Astrocyte (in vitro differentiated cells and primary cell): ENCODE results near the gene LRRC8A. TPM values are rescaled to one million over a fixed set of nuclear protein-coding genes. Genes with fewer than 3 reads are reported as not detected.

ENCODE experiments used
- DNase-seq: peaks from one replicate; pipeline ENCODE4 v3.0.0-alpha.2; 2010; ENCODE audit warnings: low read depth
- FAIRE-seq: peaks from 2 replicates; lab custom pipeline; 2011; peaks lifted over from hg19 to GRCh38; lab: Jason Lieb, UNC
- H2AFZ ChIP-seq: 2 replicates; pipeline ENCODE4 v1.6.0; 2012; ENCODE audit warnings: low read depth, low read length, inconsistent platforms
- H3K27ac ChIP-seq: 2 replicates; pipeline ENCODE4 v1.5.1; 2011; ENCODE audit warnings: low read depth, low read length, inconsistent platforms
- H3K27me3 ChIP-seq: 2 replicates; pipeline ENCODE4 v1.6.0; 2011; ENCODE audit warnings: low read length, inconsistent platforms; ENCODE audit not compliant: insufficient read depth
- H3K36me3 ChIP-seq: 2 replicates; pipeline ENCODE4 v1.5.1; 2011; ENCODE audit warnings: low read length, inconsistent platforms; ENCODE audit not compliant: insufficient read depth
- H3K4me1 ChIP-seq: 2 replicates; pipeline ENCODE4 v1.5.1; 2011; ENCODE audit warnings: low read length, inconsistent platforms; ENCODE audit not compliant: insufficient read depth
- H3K4me2 ChIP-seq: 2 replicates; pipeline ENCODE4 v1.6.0; 2012; ENCODE audit warnings: low read length, inconsistent platforms
- H3K4me3 ChIP-seq: 2 replicates; pipeline ENCODE4 v1.5.1; 2011; ENCODE audit warnings: low read depth, mild to moderate bottlenecking, low read length, inconsistent platforms; ENCODE audit not compliant: insufficient read depth
- H3K79me2 ChIP-seq: 2 replicates; pipeline ENCODE4 v1.6.0; 2012; ENCODE audit warnings: mild to moderate bottlenecking, low read length, inconsistent platforms; ENCODE audit not compliant: insufficient read depth
- H3K9ac ChIP-seq: 2 replicates; pipeline ENCODE4 v1.6.0; 2012; ENCODE audit warnings: mild to moderate bottlenecking, low read length, inconsistent platforms
- H3K9me3 ChIP-seq: 2 replicates; pipeline ENCODE4 v1.5.1; 2012; ENCODE audit warnings: low read depth, mild to moderate bottlenecking, low read length, inconsistent platforms; ENCODE audit not compliant: insufficient read depth
- H4K20me1 ChIP-seq: 2 replicates; pipeline ENCODE4 v1.6.0; 2012; ENCODE audit warnings: low read length, inconsistent platforms; ENCODE audit not compliant: insufficient read depth
- H3K27ac Mint-ChIP-seq: one replicate; pipeline ENCODE4 v1.8.0; 2021; ENCODE audit warnings: mild to moderate bottlenecking, mixed read lengths; ENCODE audit not compliant: unreplicated experiment
- H3K27me3 Mint-ChIP-seq: one replicate; pipeline ENCODE4 v1.8.0; 2021; ENCODE audit warnings: low read depth, mixed read lengths; ENCODE audit not compliant: unreplicated experiment
- H3K36me3 Mint-ChIP-seq: one replicate; pipeline ENCODE4 v1.8.0; 2021; ENCODE audit warnings: low read depth, mixed read lengths; ENCODE audit not compliant: unreplicated experiment
- H3K4me1 Mint-ChIP-seq: one replicate; pipeline ENCODE4 v1.8.0; 2021; ENCODE audit warnings: low read depth, mixed read lengths; ENCODE audit not compliant: unreplicated experiment
- H3K4me3 Mint-ChIP-seq: one replicate; pipeline ENCODE4 v1.8.0; 2021; ENCODE audit warnings: mild to moderate bottlenecking, moderate library complexity, mixed read lengths; ENCODE audit not compliant: unreplicated experiment
- H3K9me3 Mint-ChIP-seq: one replicate; pipeline ENCODE4 v1.8.0; 2021; ENCODE audit warnings: mild to moderate bottlenecking, mixed read lengths; ENCODE audit not compliant: unreplicated experiment
- EZH2 ChIP-seq: IDR thresholded peaks from 2 replicates; pipeline ENCODE4 v1.6.1; 2012; ENCODE audit warnings: mild to moderate bottlenecking, low read length, inconsistent platforms; ENCODE audit not compliant: insufficient read depth
- total RNA-seq: library from RNA; stranded (reverse); gene quantifications from 2 replicates; pipeline ENCODE4 v1.2.1, GENCODE V29; 2021
- TF ChIP-seq, protein P1 (sequence below): IDR thresholded peaks from 2 replicates; pipeline ENCODE4 v1.5.1; 2011; ENCODE audit warnings: low read depth, mild to moderate bottlenecking, inconsistent platforms, low read length, moderate library complexity; ENCODE audit not compliant: insufficient read depth

Gene LRRC8A
- total RNA-seq, 1 donor from 2014 or later, result 103 TPM

- Mint-ChIP-seq H3K9me3 (no peaks in the 10 kb centered on the region), H3K27me3 (no peaks in the 10 kb centered on the region), H3K4me1 (no peaks in the 10 kb centered on the region), H3K36me3 (no peaks in the 10 kb centered on the region), H3K27ac (no peak overlapping the region), H3K4me3 (no peak overlapping the region)
- Histone ChIP-seq H2AFZ (no peak overlapping the region), H3K79me2 (no peaks in the 10 kb centered on the region), H3K4me1 (no peaks in the 10 kb centered on the region), H3K36me3 (no peaks in the 10 kb centered on the region), H3K9ac (no peak overlapping the region), H3K27ac (no peak overlapping the region), H3K4me3 (no peak overlapping the region), H3K4me2 (no peak overlapping the region), H3K27me3 (no peaks in the 10 kb centered on the region), H3K9me3 (no peaks in the 10 kb centered on the region), H4K20me1 (no peaks in the 10 kb centered on the region)
- FAIRE-seq, result no peak
- TF ChIP-seq, protein P1, sequence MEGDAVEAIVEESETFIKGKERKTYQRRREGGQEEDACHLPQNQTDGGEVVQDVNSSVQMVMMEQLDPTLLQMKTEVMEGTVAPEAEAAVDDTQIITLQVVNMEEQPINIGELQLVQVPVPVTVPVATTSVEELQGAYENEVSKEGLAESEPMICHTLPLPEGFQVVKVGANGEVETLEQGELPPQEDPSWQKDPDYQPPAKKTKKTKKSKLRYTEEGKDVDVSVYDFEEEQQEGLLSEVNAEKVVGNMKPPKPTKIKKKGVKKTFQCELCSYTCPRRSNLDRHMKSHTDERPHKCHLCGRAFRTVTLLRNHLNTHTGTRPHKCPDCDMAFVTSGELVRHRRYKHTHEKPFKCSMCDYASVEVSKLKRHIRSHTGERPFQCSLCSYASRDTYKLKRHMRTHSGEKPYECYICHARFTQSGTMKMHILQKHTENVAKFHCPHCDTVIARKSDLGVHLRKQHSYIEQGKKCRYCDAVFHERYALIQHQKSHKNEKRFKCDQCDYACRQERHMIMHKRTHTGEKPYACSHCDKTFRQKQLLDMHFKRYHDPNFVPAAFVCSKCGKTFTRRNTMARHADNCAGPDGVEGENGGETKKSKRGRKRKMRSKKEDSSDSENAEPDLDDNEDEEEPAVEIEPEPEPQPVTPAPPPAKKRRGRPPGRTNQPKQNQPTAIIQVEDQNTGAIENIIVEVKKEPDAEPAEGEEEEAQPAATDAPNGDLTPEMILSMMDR, result no peak
- no peak for TF ChIP-seq EZH2
- DNase-seq, result no peak
Measured at GRCh38 chr9:128933731-128934130, 51.8 kb downstream of the LRRC8A start.

DNA sequence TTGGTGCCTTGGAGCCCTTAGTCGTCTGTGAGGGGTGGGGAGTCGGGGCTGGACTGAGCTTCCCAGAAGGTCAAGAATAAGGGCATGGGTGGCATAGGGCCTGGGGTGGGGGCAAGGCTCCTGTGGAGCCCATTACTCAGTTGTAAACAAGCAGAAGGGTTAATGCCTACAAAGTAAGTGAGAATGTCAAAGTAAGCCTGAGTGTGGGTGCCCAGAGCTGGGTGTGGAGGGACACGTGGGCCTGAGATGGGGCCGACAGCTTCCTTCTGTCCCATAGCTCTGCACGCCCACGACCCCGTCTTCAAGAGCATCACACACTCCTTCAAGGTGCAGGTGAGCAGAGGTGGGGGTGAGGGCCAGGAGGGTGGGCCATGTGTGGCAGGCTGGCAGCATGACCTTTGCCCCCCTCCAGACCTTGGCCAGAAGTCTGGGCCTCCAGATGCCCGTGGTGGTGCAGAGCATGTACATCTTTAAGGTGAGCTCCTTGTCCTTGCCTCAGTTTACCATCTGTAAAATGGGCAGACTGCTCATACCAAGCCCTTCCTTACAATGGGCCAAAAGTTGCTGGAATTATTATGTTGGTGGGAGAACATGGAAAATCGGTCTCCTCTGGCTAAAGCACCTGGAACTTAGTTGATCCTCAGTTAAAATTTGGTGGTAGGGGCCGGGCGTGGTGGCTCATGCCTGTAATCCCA, 54.4 kb downstream of the LRRC8A start:
- DNase-seq, result no peak
- no peak overlapping the region for H3K27ac ChIP-seq
- no peak for TF ChIP-seq EZH2
- TF ChIP-seq, protein P1, result no peak
- no peaks in the 10 kb centered on the region for H3K27me3 Mint-ChIP-seq
- H3K4me3 Mint-ChIP-seq, result no peak overlapping the region
- FAIRE-seq, result no peak
- no peaks in the 10 kb centered on the region for H3K36me3 Mint-ChIP-seq
- H4K20me1 ChIP-seq, result no peaks in the 10 kb centered on the region
- H3K27ac Mint-ChIP-seq, result no peak overlapping the region
- H3K9me3 Mint-ChIP-seq, result no peaks in the 10 kb centered on the region
- H3K4me1 Mint-ChIP-seq, result peaks cover 2% of the 10 kb centered on the region
- no peaks in the 10 kb centered on the region for H3K4me1 ChIP-seq
- no peak overlapping the region for H3K4me3 ChIP-seq
- no peaks in the 10 kb centered on the region for H3K27me3 ChIP-seq
- H3K36me3 ChIP-seq, result no peaks in the 10 kb centered on the region
- no peak overlapping the region for H3K4me2 ChIP-seq
- no peaks in the 10 kb centered on the region for H3K9me3 ChIP-seq
- H3K79me2 ChIP-seq, result no peaks in the 10 kb centered on the region
- no peak overlapping the region for H2AFZ ChIP-seq
- no peak overlapping the region for H3K9ac ChIP-seq
